ENCODE measurements around the gene EXOC2. TPM values are rescaled to one million over a fixed set of nuclear protein-coding genes. Genes with fewer than 3 reads are reported as not detected.

EXOC2 gene
- total RNA-seq, 1 donor from 2014 or later = 22.6 TPM

GRCh38 chr6:708237-708598, 15.3 kb upstream of the EXOC2 start:
- H3K4me1 Mint-ChIP-seq = peaks cover 13% of the 10 kb centered on the region
- H3K27me3 Mint-ChIP-seq (ENCODE audit: low read depth) = peaks cover 45% of the 10 kb centered on the region
- no peak overlapping the region for H3K27ac Mint-ChIP-seq (ENCODE audit: unreplicated experiment)
- H3K4me3 Mint-ChIP-seq = no peak overlapping the region
- H3K9me3 Mint-ChIP-seq = no peaks in the 10 kb centered on the region
- H3K36me3 Mint-ChIP-seq (ENCODE audit: low read depth) = no peaks in the 10 kb centered on the region
- no peak for DNase-seq (ENCODE audit: low read depth, low spot score)
- no peak for TF ChIP-seq CTCF (conservative IDR thresholded peaks at IDR 0.05)

- H3K4me1 Mint-ChIP-seq = peaks cover 13% of the 10 kb centered on the region
- H3K9me3 Mint-ChIP-seq = no peaks in the 10 kb centered on the region
- DNase-seq (ENCODE audit: low read depth, low spot score) = no peak
- no peaks in the 10 kb centered on the region for H3K36me3 Mint-ChIP-seq (ENCODE audit: low read depth)
- TF ChIP-seq CTCF (conservative IDR thresholded peaks at IDR 0.05) = no peak
- peaks cover 41% of the 10 kb centered on the region for H3K27me3 Mint-ChIP-seq (ENCODE audit: low read depth)
- H3K27ac Mint-ChIP-seq (ENCODE audit: unreplicated experiment) = no peak overlapping the region
- H3K4me3 Mint-ChIP-seq = no peak overlapping the region
Observed at GRCh38 chr6:707576-708236, 14.8 kb upstream of the EXOC2 start.

- Mint-ChIP-seq H3K4me1 (peaks cover 17% of the 10 kb centered on the region), H3K36me3 (ENCODE audit: low read depth) (no peaks in the 10 kb centered on the region), H3K9me3 (no peaks in the 10 kb centered on the region), H3K27me3 (ENCODE audit: low read depth) (peaks cover 44% of the 10 kb centered on the region), H3K27ac (ENCODE audit: unreplicated experiment) (no peak overlapping the region), H3K4me3 (no peak overlapping the region)
- no peak for TF ChIP-seq CTCF (conservative IDR thresholded peaks at IDR 0.05)
- no peak for DNase-seq (ENCODE audit: low read depth, low spot score)
Observed at GRCh38 chr6:706819-707381, 14.0 kb upstream of the EXOC2 start.

GRCh38 chr6:706146-706545, 13.2 kb upstream of the EXOC2 start:
- Mint-ChIP-seq H3K36me3 (ENCODE audit: low read depth) (no peaks in the 10 kb centered on the region), H3K27ac (ENCODE audit: unreplicated experiment) (no peak overlapping the region), H3K4me1 (peaks cover 18% of the 10 kb centered on the region), H3K4me3 (no peak overlapping the region), H3K9me3 (no peaks in the 10 kb centered on the region), H3K27me3 (ENCODE audit: low read depth) (peaks cover 43% of the 10 kb centered on the region)
- no peak for TF ChIP-seq CTCF (conservative IDR thresholded peaks at IDR 0.05)
- DNase-seq (ENCODE audit: low read depth, low spot score) = no peak

GRCh38 chr6:705047-705446, 12.1 kb upstream of the EXOC2 start:
- TF ChIP-seq CTCF (conservative IDR thresholded peaks at IDR 0.05) = no peak
- Mint-ChIP-seq H3K4me1 (peaks cover 11% of the 10 kb centered on the region), H3K9me3 (no peaks in the 10 kb centered on the region), H3K27ac (ENCODE audit: unreplicated experiment) (no peak overlapping the region), H3K4me3 (no peak overlapping the region), H3K36me3 (ENCODE audit: low read depth) (no peaks in the 10 kb centered on the region), H3K27me3 (ENCODE audit: low read depth) (peaks cover 35% of the 10 kb centered on the region)
- DNase-seq (ENCODE audit: low read depth, low spot score) = no peak

Measured in neural crest cell (in vitro differentiated cells).